HG03060 (cell line): ENCODE measurements around the gene CLCN5.

Experiments used
- ATAC-seq: cut with Tn5 transposase; IDR thresholded peaks from one replicate; pipeline ENCODE4 v1.9.1; 2021; ENCODE audit warnings: low read depth, moderate number of reproducible peaks; ENCODE audit not compliant: unreplicated experiment

CLCN5 gene

DNA sequence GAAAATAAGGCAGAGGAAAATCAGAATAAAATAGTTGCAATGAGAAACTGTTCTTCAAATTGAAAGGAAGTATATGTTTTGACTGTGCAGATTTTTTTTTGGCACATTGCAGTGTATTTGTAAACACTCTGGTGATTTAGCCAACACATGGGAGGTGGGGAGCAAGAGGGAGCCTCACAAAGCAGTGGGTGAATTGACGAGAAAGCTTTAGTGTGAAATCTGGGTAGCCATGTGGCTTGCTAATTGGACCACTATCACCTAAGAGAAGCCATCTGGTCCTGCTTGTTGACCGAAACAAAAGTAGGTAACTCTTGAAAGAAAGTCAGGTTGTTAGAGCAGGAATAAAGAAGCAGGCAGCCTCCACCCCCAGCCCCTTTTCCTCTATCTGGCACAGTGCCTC lies 10.4 kb downstream of the CLCN5 start:
- ATAC-seq, result no peak

- ATAC-seq, result no peak
These were observed 11.8 kb downstream of the CLCN5 start for GRCh38 chrX:49934148-49934547.

DNA sequence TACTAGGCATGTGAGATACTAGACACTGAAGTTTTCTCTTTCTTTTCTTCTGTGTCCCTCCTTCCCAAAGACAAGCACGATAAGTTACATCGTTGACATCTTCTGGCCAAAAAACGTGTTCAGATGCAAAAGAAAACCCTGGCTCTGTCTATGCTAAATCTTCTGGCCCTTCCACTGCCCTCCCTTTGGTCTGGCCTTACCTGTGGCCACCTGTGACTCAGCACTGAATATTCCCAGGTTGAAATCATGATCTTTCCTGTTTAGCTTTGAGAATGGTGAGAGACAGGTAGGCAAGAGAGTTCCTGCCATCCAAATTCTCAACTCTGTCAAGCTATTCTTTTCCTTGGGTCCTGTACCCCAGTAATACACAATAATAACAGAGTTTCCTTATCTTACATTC lies 12.3 kb downstream of the CLCN5 start:
- no peak for ATAC-seq

- no peak for ATAC-seq
These were observed 25.4 kb downstream of the CLCN5 start for GRCh38 chrX:49947781-49948180.

DNA sequence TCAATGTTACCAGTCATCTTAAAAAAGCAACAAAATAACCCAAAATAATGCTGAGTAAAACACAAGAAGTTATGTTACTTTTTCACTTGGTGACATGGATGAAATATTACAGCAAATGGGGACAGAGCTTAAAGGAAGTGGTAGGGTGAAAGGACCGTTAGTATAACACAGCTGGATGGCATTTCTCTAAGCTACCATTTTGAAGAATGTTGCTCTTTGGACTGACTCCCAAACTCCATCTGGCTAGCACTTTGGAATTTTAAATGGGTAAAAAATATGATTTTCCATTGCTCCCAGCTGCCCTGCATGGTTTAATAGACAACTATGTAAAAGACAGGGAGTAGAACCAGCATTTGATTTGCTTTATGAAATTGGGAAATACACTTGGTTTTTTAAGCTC lies 27.6 kb downstream of the CLCN5 start:
- no peak for ATAC-seq

DNA sequence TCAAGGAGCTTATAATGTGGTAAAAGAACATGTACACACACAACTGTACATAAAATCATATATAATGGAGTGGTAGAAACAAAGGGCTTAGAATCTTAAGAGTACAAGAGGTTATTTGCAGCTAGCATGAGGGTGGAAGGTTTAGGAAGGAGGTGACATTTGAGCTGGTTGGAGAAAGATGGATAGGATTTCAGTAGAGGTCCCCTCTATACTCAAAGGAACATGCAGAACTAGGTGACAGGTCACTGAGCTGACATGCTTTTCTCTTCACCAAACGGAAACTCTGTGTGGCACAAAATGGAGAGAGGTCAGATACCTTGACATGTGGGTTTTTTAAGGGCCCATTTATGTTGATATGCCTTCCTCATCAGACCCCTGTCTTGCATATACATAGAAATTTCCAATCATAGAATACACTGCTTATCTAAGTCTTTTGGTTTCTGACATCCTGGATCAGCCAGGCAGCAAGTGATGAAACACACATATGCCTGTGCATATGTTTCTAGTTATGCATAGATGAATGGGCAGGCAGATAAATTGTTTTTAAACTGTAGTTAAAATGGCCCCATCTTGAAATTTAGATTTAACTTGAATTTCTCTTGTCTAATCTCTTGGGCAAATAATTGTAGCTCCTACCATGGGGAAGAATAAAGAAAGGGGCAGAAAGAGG lies 29.3 kb downstream of the CLCN5 start:
- ATAC-seq, result no peak

GRCh38 chrX:49956313-49956712 lies 33.9 kb downstream of the CLCN5 start:
- no peak for ATAC-seq

DNA sequence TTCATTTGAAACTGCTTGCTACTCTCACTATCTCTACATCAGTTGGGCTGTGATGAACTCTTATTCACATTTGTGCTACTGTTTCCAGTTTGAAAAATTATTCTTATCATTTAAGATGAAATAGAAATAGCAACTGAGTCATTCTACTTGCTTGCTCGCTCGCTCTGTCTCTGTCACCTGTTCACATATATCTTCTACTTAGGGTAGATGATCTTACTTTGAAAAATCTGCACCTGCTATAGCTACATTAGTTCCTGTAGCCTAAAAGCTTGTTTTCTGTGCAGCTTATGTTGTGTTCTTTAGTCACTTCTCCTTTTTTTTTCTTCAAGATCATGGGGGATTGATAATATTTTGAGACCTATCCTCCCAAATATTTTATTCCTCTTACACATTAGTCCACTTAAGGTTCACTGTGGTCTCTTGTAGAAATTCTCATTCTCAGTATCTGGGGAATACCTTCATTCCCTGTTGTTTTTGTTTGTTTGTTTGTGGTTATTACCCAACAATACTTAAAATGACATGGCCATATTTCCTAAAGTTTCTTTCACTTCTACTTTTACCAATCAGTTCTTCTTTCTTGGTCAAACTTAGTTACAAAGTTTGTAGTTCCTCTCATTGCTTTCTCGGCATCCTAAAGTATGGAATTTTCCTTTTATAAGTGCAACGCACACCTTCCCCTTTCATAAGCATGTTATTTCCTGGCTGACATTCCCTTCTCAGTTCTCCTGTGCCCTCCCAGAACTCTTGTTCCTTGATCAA lies 36.5 kb downstream of the CLCN5 start:
- ATAC-seq, result no peak

- no peak for ATAC-seq
These were observed 37.2 kb downstream of the CLCN5 start for GRCh38 chrX:49959602-49960001.

- ATAC-seq, result no peak
These were observed 37.7 kb downstream of the CLCN5 start for GRCh38 chrX:49960061-49960460.

DNA sequence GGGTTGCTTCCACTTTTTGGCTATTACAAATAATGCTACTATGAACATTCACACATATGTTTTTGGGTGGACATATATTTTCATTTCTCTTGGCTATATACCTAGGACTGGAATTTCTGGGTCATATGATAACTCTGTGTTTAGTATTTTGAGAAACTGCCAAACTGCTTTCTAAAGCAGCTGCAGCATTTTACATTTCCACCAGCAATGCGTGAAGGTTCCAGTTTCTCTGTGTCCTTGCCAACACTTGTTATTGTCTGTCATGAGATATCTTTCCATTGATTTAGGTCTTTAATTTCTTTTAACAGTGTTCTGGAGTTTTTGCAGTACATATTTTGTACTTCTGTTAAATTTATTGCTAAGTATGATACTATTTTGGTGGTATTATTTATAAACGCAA lies 48.3 kb downstream of the CLCN5 start:
- no peak for ATAC-seq

GRCh38 chrX:49972328-49972860 lies 50.0 kb downstream of the CLCN5 start:
- no peak for ATAC-seq

DNA sequence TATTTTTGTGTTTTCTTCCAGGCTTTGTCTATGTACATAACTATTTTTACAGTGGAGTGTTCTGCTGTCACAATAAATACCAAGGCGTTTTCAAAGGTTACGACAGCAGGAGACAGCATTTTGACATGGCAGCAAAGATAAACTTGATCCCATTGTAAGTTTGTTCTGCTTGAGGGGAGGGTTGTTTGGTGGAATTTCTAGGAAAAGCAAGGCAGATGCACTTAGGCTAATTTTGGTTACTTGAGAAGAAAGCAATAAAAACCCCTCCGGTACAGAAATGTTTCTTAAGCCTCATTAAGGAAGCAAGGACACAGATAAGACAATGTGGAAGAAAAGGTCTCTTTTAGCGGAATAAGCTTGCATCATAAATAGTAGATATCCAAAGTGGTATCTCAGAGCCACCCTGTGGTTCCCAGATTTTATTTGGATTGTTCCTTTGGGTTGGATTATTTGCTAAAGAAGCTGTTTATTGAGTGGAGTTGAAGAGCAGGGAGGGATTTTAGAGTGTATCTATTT lies 54.3 kb downstream of the CLCN5 start:
- ATAC-seq, result no peak

DNA sequence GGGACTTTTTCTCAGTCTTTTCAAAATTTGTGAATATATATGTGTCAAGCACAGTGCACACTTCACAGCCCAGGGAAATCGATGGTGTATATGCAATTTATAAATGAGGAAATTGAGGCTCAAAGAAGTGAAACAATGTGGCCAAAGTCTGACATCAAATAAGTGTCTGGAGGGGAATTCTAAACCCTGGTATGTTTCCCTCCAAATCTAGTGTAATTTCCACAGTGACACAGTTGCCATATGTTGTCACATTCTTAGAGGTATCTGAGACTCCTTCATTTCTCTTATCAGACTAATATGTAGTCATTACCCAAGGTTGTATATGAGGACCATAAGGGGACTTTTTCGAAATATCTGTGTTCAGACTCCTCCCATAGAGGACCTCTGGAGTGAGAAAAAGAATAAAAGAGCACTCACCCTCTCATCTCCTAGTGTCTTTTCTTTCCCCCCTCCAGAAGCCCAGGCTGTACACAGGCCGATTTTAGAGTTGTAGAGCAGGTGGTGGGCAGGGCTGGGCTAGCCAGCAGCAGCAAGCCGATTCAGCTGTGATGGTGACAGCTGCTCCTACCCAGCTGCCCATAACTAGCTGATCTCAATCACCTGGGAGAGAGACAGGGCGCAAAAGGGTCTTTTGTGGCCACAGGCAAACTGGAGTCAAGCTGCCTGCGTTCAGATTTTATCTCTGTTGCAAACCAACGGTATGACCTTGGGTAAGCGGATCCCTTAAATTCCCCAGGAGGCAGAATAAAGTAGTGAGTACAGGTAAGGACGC lies 55.1 kb downstream of the CLCN5 start:
- no peak for ATAC-seq

- no peak for ATAC-seq
These were observed 55.8 kb downstream of the CLCN5 start for GRCh38 chrX:49978176-49978575.

DNA sequence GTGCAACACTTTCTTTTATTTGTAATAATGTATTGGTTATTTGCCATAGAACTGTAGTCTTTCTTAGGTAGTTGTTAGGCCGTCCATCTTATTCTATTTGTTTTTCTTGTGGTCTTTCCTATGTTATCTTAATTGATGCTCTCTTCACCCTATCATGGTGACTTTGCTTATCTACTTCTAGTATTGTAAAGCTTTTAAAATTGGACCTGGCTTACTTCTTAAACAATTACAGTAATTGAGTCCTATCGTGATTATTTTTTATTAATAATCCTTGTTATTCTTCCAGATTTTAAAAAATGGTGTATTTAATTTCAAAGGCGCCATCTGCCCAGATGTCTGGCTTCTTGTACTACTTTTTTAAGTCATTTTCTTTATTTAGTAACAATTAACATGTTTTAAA lies 63.7 kb downstream of the CLCN5 start:
- ATAC-seq, result no peak

GRCh38 chrX:49987651-49988050 lies 65.3 kb downstream of the CLCN5 start:
- no peak for ATAC-seq

GRCh38 chrX:49988143-49988542 lies 65.7 kb downstream of the CLCN5 start:
- ATAC-seq, result no peak

DNA sequence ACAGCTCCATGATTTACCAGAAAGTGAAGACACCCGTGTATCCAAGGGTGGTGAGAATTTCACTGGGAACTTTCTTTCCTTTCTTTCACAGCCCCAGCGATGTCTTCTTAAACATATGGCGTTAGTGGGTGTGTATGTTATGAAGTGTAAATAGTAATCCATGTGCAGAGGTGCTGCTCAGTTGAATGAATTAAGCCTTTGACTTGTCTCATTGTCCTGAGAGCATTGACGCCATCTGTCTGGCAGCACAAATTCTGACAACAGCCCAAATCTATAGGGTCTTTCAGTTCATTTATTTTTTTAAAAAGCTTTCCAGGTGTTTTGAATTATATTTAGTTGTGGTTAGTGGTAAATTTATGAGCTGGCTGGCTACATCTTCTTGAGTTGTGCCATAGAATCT lies 69.4 kb downstream of the CLCN5 start:
- no peak for ATAC-seq

DNA sequence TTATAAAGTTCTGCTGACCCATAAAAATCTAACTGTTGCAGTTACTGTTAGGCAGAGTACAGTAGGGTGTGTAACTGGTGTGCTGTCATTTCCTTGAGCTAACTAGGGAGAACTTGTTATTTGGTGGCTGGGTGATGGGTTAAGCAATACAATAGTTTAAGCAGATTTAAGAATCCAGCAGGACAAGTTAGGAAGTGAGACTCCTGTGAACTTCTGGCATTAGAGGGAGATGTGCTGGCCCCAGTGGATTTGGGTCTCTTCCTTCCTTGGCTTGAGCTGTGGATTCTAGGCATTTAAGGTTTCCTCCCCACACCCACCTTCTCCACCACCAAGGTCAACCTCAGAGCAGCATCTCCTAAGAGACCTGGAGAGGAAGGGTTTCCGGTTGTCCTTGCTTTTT lies 70.5 kb downstream of the CLCN5 start:
- ATAC-seq, result no peak

DNA sequence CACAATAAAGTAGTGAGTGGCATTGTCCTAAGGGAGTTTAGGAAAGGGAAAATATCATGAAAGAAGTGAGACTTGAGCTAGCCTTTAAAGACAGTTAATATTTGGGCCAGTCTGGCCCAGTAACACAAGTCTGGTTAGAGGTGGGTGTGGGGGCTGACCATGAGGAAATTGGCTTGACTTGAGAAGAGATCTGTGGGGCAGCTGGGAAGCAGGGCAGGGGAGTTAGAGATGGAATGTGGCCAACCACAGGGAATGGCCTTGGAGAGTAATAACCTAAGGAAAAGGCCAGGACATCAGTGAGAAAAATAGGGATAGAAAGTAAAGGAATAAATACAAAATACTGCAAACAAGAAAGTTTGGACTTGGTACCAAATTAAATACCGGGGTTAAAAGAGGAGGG lies 71.3 kb downstream of the CLCN5 start:
- no peak for ATAC-seq
